Measurements from ENCODE around the gene ELAVL2. TPM values are rescaled to one million over a fixed set of nuclear protein-coding genes. Genes with fewer than 3 reads are reported as not detected.
"Not testable (repeated sequence)": the region's sequence is repeated elsewhere in the genome, so short reads cannot be mapped to it uniquely, and the experiment has no call there.

The ELAVL2 gene
- total RNA-seq, 4 donors from 2014 or later: 0.84 TPM; not detected in 2

DNA sequence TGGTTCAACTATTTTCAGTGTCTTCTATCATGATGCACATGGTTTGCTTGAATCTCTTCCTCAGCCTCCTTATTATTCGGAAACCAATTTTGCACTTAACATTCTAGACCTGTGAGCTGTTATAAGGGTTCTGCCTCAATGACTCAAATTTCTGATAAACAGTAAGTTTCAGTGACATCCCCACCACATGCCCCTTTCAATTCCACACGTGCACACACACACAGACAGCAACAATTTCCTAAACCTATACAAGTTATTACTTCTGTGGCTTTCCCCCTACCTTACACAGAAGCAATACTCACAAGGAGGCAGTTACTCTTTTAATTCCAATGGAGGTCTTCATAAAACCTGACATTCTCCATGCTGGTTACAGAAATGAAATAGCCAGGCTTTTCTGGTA, 102.4 kb downstream of the ELAVL2 start:
- no peak for DNase-seq (ENCODE audit: low spot score)
- ATAC-seq (ENCODE audit: low FRiP score): no peak
- TF ChIP-seq, protein P1, sequence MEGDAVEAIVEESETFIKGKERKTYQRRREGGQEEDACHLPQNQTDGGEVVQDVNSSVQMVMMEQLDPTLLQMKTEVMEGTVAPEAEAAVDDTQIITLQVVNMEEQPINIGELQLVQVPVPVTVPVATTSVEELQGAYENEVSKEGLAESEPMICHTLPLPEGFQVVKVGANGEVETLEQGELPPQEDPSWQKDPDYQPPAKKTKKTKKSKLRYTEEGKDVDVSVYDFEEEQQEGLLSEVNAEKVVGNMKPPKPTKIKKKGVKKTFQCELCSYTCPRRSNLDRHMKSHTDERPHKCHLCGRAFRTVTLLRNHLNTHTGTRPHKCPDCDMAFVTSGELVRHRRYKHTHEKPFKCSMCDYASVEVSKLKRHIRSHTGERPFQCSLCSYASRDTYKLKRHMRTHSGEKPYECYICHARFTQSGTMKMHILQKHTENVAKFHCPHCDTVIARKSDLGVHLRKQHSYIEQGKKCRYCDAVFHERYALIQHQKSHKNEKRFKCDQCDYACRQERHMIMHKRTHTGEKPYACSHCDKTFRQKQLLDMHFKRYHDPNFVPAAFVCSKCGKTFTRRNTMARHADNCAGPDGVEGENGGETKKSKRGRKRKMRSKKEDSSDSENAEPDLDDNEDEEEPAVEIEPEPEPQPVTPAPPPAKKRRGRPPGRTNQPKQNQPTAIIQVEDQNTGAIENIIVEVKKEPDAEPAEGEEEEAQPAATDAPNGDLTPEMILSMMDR (IDR thresholded peaks at IDR 0.05): no peak

DNA sequence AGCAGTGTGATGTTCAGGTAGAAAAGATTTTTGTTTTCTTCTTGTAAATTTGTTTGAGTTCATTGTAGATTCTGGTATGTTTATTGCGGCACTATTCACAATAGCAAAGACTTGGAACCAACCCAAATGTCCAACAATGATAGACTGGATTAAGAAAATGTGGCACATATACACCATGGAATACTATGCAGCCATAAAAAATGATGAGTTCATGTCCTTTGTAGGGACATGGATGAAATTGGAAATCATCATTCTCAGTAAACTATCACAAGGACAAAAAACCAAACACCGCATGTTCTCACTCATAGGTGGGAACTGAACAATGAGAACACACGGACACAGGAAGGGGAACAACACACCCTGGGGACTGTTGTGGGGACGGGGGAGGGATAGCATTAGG, 103.0 kb downstream of the ELAVL2 start:
- DNase-seq (ENCODE audit: low spot score); ATAC-seq (ENCODE audit: low FRiP score): not testable (repeated sequence)

DNA sequence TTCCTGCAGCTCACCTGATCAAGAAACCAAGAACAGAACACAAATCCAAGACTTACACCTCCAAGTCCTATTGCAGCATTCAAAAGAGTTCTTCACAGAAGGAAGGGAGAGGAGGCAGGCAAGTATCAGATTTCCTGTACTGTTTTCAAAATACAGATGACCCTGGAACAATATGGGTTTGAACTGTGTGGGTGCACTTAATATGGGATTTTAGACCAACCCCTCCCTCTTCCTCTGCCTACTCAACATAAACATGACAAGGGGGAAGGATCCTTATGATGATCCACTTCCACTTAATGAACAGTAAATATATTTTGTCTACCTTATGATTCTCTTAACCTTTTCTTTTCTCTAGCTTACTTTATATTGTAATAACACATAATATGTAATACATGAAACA, 104.6 kb downstream of the ELAVL2 start:
- ATAC-seq (ENCODE audit: low FRiP score) (no peak), DNase-seq (ENCODE audit: low spot score) (no peak)
- TF ChIP-seq, protein P1 (IDR thresholded peaks at IDR 0.05): no peak

DNA sequence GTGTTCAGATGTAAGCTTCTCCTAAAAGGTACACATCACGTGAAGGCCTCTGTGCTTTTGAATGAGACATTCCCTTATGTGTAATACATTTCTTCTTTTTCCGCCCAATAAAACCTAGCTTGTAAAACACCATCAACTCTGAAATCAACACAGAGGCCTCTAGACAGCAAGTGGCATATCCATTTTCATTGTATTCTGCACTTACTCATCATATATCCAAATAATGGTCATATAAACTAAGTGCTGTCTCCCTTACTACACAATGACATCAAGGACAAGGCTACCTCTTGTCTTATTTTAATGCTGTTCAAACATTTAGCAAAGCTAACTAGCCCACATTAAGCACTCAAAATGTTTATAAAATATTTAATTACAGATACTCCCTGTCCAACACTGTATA, 108.5 kb downstream of the ELAVL2 start:
- DNase-seq (ENCODE audit: low spot score): no peak
- ATAC-seq (ENCODE audit: low FRiP score): no peak
- TF ChIP-seq, protein P1 (IDR thresholded peaks at IDR 0.05): no peak

DNA sequence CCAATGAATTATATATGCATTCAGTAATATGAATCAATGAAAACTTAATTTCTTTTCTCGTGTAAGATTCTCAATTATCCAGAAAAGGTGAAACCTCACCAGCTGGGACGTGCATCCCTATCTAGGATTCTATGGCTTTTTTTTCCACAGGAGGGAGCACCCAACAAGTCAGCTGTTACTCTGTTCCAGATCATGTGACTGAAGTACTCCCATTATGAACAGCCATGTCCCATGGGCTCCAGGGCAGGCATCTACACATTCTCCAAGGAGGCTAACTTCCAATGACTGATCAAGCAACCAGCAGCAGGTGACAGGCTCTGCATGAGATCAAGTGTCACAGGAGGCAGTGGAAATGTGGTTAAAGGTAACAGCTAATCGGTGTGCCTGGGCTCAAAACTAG, 118.8 kb downstream of the ELAVL2 start:
- TF ChIP-seq, protein P1 (IDR thresholded peaks at IDR 0.05): no peak
- DNase-seq (ENCODE audit: low spot score) (no peak), ATAC-seq (ENCODE audit: low FRiP score) (no peak)

DNA sequence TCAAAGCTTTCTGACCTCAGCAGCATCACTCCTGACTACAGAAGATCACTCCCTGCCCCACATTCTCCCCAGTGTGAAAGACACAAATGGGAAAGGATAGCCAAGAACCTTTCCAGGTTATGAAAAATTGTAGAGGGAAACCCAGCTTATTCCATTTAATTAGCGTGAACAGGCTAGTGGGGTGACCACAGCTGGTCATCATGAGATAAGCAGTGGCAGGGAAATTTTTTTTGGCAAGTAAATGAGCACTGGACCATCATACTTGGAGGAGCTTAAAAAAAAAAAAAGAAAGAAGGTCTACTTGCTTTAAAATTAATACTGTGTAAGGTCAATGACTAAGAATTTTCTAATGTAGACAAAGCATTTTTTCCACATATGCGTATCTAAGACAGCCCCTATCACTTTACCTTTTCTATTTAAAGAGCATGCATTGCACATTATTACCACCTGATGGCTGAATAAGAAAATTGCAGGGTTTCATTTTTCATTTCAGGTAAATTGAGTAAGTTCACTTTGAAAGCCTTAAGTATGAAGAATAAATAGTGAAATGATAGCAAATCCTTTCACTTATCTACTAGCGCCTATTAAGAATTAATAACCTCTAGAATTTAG, 123.6 kb downstream of the ELAVL2 start:
- DNase-seq (ENCODE audit: low spot score) (no peak), ATAC-seq (ENCODE audit: low FRiP score) (no peak)
- TF ChIP-seq, protein P1 (IDR thresholded peaks at IDR 0.05): no peak

DNA sequence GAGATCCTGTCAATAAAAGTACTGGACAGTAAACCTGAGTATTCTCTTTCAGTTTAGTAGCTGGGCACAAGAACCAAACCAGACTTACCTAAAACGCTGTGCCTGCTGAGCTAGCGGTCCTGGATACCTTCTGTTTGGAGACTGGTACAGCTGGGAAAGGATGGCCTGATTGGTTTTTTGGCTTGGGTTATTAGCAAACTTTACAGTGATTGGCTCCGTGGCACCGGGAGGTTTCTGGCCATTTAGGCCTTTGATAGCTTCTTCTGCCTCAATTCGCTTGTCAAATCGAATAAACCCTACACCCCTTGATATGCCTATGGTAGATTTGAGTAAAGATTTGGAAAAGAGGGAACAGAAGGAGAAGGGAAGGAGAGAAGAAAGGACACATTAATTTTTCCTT, 124.7 kb downstream of the ELAVL2 start:
- TF ChIP-seq, protein P1 (IDR thresholded peaks at IDR 0.05): no peak
- ATAC-seq (ENCODE audit: low FRiP score) (no peak), DNase-seq (ENCODE audit: low spot score) (no peak)

Data from omental fat pad (tissue), 4 donors.